B cell (primary cell): ENCODE results near the gene TAGLN2. TPM values are rescaled to one million over a fixed set of nuclear protein-coding genes. Genes with fewer than 3 reads are reported as not detected.

Source experiments
- ATAC-seq: fragments of 200-7000 bp; cut with Tn5 transposase; one replicate; pipeline ENCODE4 v1.10.0; 2021; ENCODE audit warnings: low read depth, mild to moderate bottlenecking, moderate number of reproducible peaks, moderate library complexity
- CTCF ChIA-PET: fragments of 350-600 bp; sonication (Branson Sonifier 250); formaldehyde crosslinking; loops from one replicate; lab custom pipeline; 2021; ENCODE audit warnings: antibody characterized with exemption, inconsistent platforms; lab: Charles Lee
- POLR2A ChIA-PET: fragments of 350-600 bp; sonication (Branson Sonifier 250); formaldehyde crosslinking; loops from one replicate; lab custom pipeline; 2021; ENCODE audit warnings: antibody characterized with exemption; lab: Charles Lee
- DNase-seq: peaks from one replicate; pipeline ENCODE4 v3.0.0; 2013
- H2AFZ ChIP-seq: 2 replicates; pipeline ENCODE4 v1.6.1; 2012; ENCODE audit warnings: mild to moderate bottlenecking, low read depth, low read length; ENCODE audit not compliant: insufficient read depth, poor library complexity, severe bottlenecking
- H3K27ac ChIP-seq, 2 donors: 1 replicate in 1 of 2; 2 replicates in 1 of 2; pipeline ENCODE4 v1.5.1; 2012 to 2013; ENCODE audit warnings: low read length in 2 of 2, mild to moderate bottlenecking in 2 of 2, moderate library complexity in 1 of 2
- H3K27me3 ChIP-seq, 4 experiments: fragments of 200-600 bp in 1 of 4; sonication (generic) in 1 of 4; replicated peaks in 1 of 4; 1 replicate in 2 of 4; 2 replicates in 2 of 4; pipeline versions ENCODE4 v1.6.1 to v1.7.0; 2013 to 2016; ENCODE audit warnings: low read length in 3 of 4, mild to moderate bottlenecking in 2 of 4, mixed read lengths in 1 of 4, moderate library complexity in 1 of 4; ENCODE audit not compliant: insufficient read depth in 4 of 4, control insufficient read depth in 3 of 4; ENCODE audit errors: control extremely low read depth in 1 of 4
- H3K36me3 ChIP-seq, 2 experiments: replicated peaks in 1 of 2; 1 replicate in 1 of 2; 2 replicates in 1 of 2; pipeline versions ENCODE4 v1.6.1 to v1.7.1; 2013; ENCODE audit warnings: low read length in 1 of 2; ENCODE audit not compliant: insufficient read depth in 2 of 2, control insufficient read depth in 1 of 2; ENCODE audit errors: control extremely low read depth in 1 of 2, extremely low read depth in 1 of 2
- H3K4me1 ChIP-seq, 2 donors: fragments of 200-600 bp in 1 of 2; sonication (generic) in 1 of 2; 1 replicate in 1 of 2; 2 replicates in 1 of 2; pipeline versions ENCODE4 v1.5.1 to v1.6.1; 2013 to 2017; ENCODE audit warnings: low read length in 2 of 2; ENCODE audit not compliant: control insufficient read depth in 2 of 2, insufficient read depth in 2 of 2
- H3K4me2 ChIP-seq: replicated peaks from 2 replicates; pipeline ENCODE3; 2012; ENCODE audit warnings: mild to moderate bottlenecking, low read depth, low read length; ENCODE audit not compliant: poor library complexity, severe bottlenecking
- H3K4me3 ChIP-seq, 5 experiments: fragments of 200-600 bp in 1 of 5; sonication (generic) in 1 of 5; 1 replicate in 3 of 5; 2 replicates in 2 of 5; pipeline versions ENCODE4 v1.5.1 to v1.7.0; 2011 to 2016; ENCODE audit warnings: low read length in 4 of 5, mild to moderate bottlenecking in 4 of 5, low read depth in 2 of 5, control low read depth in 1 of 5, moderate library complexity in 1 of 5; ENCODE audit not compliant: insufficient read depth in 1 of 5; ENCODE audit errors: control extremely low read depth in 1 of 5, extremely low read depth in 1 of 5
- H3K79me2 ChIP-seq: fragments of 200-600 bp; sonication (generic); one replicate; pipeline ENCODE4 v1.6.0; 2016; ENCODE audit warnings: low read length; ENCODE audit not compliant: control insufficient read depth, insufficient read depth
- H3K9ac ChIP-seq: fragments of 200-600 bp; sonication (generic); 2 replicates; pipeline ENCODE4 v1.6.1; 2017; ENCODE audit warnings: mild to moderate bottlenecking, low read length, moderate library complexity
- H3K9me3 ChIP-seq, 3 donors: one replicate each; pipeline versions ENCODE4 v1.6.1 to v1.7.1; 2013; ENCODE audit warnings: low read length in 2 of 3; ENCODE audit not compliant: control insufficient read depth in 2 of 3, insufficient read depth in 1 of 3; ENCODE audit errors: control extremely low read depth in 1 of 3
- H4K20me1 ChIP-seq: 2 replicates; pipeline ENCODE4 v1.6.0; 2012; ENCODE audit warnings: mild to moderate bottlenecking, low read length; ENCODE audit not compliant: insufficient read depth, control insufficient read depth, poor library complexity, severe bottlenecking
- H3K27ac Mint-ChIP-seq: one replicate; pipeline ENCODE4 v1.8.0; 2021; ENCODE audit warnings: mixed read lengths
- H3K27me3 Mint-ChIP-seq: one replicate; pipeline ENCODE4 v1.8.0; 2021; ENCODE audit warnings: mixed read lengths
- H3K4me1 Mint-ChIP-seq: one replicate; pipeline ENCODE4 v1.8.0; 2021; ENCODE audit warnings: mixed read lengths
- H3K4me3 Mint-ChIP-seq: one replicate; pipeline ENCODE4 v1.8.0; 2021; ENCODE audit warnings: mixed read lengths
- H3K9me3 Mint-ChIP-seq: one replicate; pipeline ENCODE4 v1.8.0; 2022; ENCODE audit warnings: mixed read lengths; ENCODE audit not compliant: insufficient read depth
- EZH2 ChIP-seq: IDR thresholded peaks from 2 replicates; pipeline ENCODE4 v1.6.1; 2012; ENCODE audit warnings: borderline replicate concordance, low read depth, mild to moderate bottlenecking, moderate library complexity, low read length; ENCODE audit not compliant: insufficient read depth, poor library complexity, severe bottlenecking
- WGBS: methylation state at CpG from one replicate; pipeline ENCODE4 v1.1.5; 2013; ENCODE audit warnings: missing lambda C conversion rate; ENCODE audit not compliant: insufficient coverage; 5-methylcytosine and 5-hydroxymethylcytosine counted together
- intact Hi-C: fragments of 100-400 bp; cut with micrococcal nuclease; formaldehyde crosslinking; loops from one replicate; pipeline ENCODE4 v1.10.0; 2022
- polyA plus RNA-seq: library from polyadenylated mRNA; depleted of rRNA; stranded (reverse); fragments of >200 nt; gene quantifications from 2 replicates; pipeline ENCODE4 v1.2.3, GENCODE V29; 2012
- total RNA-seq, 2 donors: library from RNA; stranded (reverse); fragments of 120-200 nt in 1 of 2; gene quantifications; 1 replicate in 1 of 2; 2 replicates in 1 of 2; pipeline versions ENCODE4 v1.2.3 to v1.2.4, GENCODE V29; 2013 to 2022
- TF ChIP-seq, protein P1 (sequence below): fragments of 200-600 bp; IDR thresholded peaks from one replicate; pipeline ENCODE4 v1.8.0; 2022; ENCODE audit warnings: antibody characterized with exemption, mild to moderate bottlenecking

Gene TAGLN2
- total and polyA plus RNA-seq, 2 donors (not counting 1 experiment from before 2014, with no cell fraction given): 342 to 721 TPM

DNA sequence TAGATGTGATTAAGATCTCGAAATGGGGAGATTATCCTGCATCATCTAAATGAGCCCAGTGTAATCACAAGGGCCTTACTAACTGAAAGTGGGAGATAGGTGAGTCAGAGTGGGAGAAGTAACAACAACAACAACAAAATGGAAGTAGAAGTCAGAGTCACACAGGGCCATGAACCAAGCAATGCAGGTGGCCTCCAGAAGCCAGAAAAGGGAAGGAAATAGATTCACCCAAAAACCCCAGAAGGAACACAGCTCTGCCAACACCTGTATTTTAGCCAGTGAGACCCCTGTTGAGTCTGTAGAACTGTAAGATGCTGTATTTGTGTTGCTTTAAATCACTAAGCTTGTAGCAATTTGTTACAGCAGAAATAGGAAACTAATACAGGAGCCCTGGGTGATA is 4.1 kb downstream of the TAGLN2 start:
- peaks cover 67% of the 10 kb centered on the region for H3K79me2 ChIP-seq
- peaks cover 65% of the 10 kb centered on the region for H3K4me1 Mint-ChIP-seq
- ChIA-PET POLR2A (interaction anchor here (1.0 to 1.6 kb wide), 2 partner anchors 25 to 67 kb away, joined by 3 read pairs; partner anchors contain the start of gene IGSF9), CTCF (interaction anchor here (0.8 to 8.7 kb wide), 6 partner anchors 9 to 122 kb away, joined by 3 to 81 read pairs (median 10); no protein-coding TSS in a partner anchor)
- peak overlapping the region; percentile 97 for H3K9ac ChIP-seq
- H3K4me1 ChIP-seq: peaks cover 42 to 57% of the 10 kb centered on the region in 2 donors
- no peak overlapping the region for H2AFZ ChIP-seq
- H3K27ac ChIP-seq: peak overlapping the region; percentile 98 to 100
- peak overlapping the region; percentile 99 for H3K27ac Mint-ChIP-seq
- no peak for TF ChIP-seq EZH2
- TF ChIP-seq, protein P1, sequence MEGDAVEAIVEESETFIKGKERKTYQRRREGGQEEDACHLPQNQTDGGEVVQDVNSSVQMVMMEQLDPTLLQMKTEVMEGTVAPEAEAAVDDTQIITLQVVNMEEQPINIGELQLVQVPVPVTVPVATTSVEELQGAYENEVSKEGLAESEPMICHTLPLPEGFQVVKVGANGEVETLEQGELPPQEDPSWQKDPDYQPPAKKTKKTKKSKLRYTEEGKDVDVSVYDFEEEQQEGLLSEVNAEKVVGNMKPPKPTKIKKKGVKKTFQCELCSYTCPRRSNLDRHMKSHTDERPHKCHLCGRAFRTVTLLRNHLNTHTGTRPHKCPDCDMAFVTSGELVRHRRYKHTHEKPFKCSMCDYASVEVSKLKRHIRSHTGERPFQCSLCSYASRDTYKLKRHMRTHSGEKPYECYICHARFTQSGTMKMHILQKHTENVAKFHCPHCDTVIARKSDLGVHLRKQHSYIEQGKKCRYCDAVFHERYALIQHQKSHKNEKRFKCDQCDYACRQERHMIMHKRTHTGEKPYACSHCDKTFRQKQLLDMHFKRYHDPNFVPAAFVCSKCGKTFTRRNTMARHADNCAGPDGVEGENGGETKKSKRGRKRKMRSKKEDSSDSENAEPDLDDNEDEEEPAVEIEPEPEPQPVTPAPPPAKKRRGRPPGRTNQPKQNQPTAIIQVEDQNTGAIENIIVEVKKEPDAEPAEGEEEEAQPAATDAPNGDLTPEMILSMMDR: no peak
- intact Hi-C loops: loop anchor here (5.0 to 10.0 kb wide), 3 partner anchors 176 to 1824 kb away; partner anchors contain the start of genes DUSP12, IGSF8 and USF1
- H3K27me3 Mint-ChIP-seq: no peaks in the 10 kb centered on the region
- peak overlapping the region; percentile 99 for H3K4me2 ChIP-seq
- ATAC-seq: peak; percentile 21
- peaks cover 0 to 4% (median 0%) of the 10 kb centered on the region in 3 donors for H3K9me3 ChIP-seq
- peak overlapping the region; percentile 81 to 100 (median 99) for H3K4me3 ChIP-seq
- WGBS: no CpG with 5 or more reads among the region's 1 CpG
- DNase-seq: peak; percentile 90
- peaks cover 38% of the 10 kb centered on the region for H4K20me1 ChIP-seq
- peak overlapping the region; percentile 96 for H3K4me3 Mint-ChIP-seq
- H3K27me3 ChIP-seq: no peaks in the 10 kb centered on the region
- peaks cover 4 to 52% of the 10 kb centered on the region in 2 experiments for H3K36me3 ChIP-seq
- H3K9me3 Mint-ChIP-seq: no peaks in the 10 kb centered on the region

DNA sequence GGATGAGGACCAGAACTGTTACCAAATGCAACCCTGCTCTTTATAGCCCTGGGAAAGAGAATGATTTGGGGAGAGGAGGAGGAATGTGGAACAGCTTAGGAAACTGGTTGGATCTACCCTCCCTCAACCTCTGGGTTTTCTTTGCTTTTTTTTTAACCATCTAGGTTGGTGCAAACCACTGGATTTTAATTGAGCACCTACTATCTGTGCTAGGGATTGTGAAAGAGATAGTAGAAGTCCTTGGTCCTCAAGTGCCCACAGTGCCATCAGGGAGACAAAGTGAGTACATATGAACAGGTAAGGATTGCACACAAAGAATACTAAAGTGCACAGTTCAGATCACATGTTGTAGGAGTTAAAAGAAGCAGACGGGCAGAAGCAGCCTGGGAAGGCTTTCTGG is 4.7 kb downstream of the TAGLN2 start:
- ChIA-PET CTCF (interaction anchor here (1.3 to 8.7 kb wide), 4 partner anchors 13 to 87 kb away, joined by 7 to 81 read pairs (median 44); no protein-coding TSS in a partner anchor), POLR2A (interaction anchor here (1.6 kb wide), 1 partner anchor 25 kb away, joined by 3 read pairs; the partner anchor contains the start of gene IGSF9)
- intact Hi-C loops: loop anchor here (5.0 to 10.0 kb wide), 3 partner anchors 177 to 1824 kb away; partner anchors contain the start of genes DUSP12, IGSF8 and USF1
- H3K4me3 Mint-ChIP-seq: peak overlapping the region; percentile 96
- TF ChIP-seq, protein P1: no peak
- no peak for TF ChIP-seq EZH2
- peaks cover 66% of the 10 kb centered on the region for H3K4me1 Mint-ChIP-seq
- Histone ChIP-seq H3K9ac (peak overlapping the region; percentile 97), H2AFZ (no peak overlapping the region), H3K4me2 (peak overlapping the region; percentile 99), H3K4me1 (peaks cover 36 to 51% of the 10 kb centered on the region in 2 donors), H3K27me3 (no peaks in the 10 kb centered on the region), H4K20me1 (peaks cover 38% of the 10 kb centered on the region), H3K9me3 (peaks cover 0 to 4% (median 0%) of the 10 kb centered on the region in 3 donors), H3K4me3 (peak overlapping the region in 2 of 5 experiments; percentile 12 to 81), H3K36me3 (peaks cover 4 to 52% of the 10 kb centered on the region in 2 experiments), H3K27ac (peak overlapping the region; percentile 98 to 100), H3K79me2 (peaks cover 61% of the 10 kb centered on the region)
- DNase-seq (peak; percentile 32), ATAC-seq (no peak)
- peak overlapping the region; percentile 99 for H3K27ac Mint-ChIP-seq
- no CpG with 5 or more reads among the region's 1 CpG for WGBS
- H3K9me3 Mint-ChIP-seq: no peaks in the 10 kb centered on the region
- no peaks in the 10 kb centered on the region for H3K27me3 Mint-ChIP-seq
